GM19467 (cell line): ENCODE data around the gene TRMU.

Source experiments
- ATAC-seq: cut with Tn5 transposase; IDR thresholded peaks from one replicate; pipeline ENCODE4 v1.9.1; 2021; ENCODE audit warnings: mild to moderate bottlenecking, moderate library complexity; ENCODE audit not compliant: unreplicated experiment

TRMU gene

GRCh38 chr22:46368422-46368821, 32.9 kb downstream of the TRMU start:
- no peak for ATAC-seq

DNA sequence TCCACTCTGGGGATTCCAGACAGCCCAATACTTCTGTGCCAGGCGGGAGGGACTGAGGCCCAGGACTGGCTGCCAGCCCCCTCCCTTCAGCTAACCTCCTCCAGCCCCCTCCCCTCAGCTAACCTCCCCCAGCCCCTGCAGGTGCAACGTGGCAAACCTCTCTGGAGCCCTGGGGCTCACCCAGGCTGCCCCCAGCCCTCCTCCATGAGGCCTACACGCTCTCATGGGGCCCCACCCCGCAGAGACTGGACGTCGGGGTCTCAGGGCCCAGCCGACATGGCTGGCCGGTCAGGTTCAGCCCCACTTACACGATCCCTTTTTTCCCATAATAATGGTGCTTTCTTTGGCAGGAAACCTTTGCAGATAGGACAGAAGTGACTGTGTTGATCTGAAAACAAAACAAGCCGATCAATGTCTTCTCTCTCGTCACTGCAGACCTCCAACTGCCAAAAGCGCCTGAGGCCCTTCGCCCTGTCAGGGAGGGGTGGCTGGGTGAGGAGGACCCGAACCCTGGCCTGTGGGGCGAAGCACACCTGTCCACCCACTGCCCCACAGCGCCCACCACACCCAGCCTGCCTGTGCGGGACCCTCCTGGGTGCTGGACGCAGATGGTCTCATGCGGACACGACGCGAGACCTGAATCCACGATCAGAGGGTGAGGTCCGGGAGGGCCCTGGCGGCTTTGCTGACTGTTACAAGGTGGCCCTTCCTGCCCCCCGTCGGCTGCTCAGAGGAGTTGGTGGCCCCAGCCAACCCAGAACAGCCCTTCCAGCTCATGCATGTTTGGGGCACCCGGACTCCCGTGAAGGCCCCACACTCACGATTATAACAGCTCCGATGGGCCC, 33.6 kb downstream of the TRMU start:
- ATAC-seq: no peak

GRCh38 chr22:46369716-46370583, 34.4 kb downstream of the TRMU start:
- ATAC-seq: no peak

DNA sequence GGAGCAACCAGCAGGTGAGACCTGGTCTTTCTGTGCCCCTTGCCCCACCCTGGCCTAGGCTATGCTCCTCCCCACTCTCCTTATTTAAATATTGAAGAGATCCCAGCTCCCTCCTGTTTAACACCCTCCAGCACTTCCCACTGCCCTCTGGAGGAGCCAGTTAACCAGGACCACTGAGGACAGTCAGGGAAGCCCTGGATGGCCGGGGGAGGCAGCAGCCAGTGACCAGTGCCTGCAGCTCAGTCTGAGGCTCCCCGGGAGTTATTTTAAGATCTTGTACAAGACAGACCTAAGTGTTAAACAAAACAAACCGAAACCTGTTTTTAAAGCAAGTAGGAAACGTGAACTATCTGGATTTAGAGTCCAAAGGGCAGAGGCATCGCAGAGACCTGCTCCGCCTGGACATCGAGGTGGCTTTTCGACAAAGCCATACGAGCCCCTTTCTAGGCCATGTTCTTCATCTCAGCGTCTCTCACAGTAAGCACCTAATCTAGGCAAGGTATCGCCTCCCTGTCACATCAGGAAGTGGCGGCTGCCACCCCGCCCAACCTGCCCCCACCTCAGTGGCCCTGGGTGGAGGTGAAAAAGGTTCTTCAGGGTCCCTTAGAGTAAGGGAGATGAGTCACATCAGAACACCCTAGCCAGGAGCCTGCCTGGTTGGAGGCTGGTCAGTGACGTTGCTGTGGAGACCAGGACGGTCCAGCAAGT, 35.2 kb downstream of the TRMU start:
- no peak for ATAC-seq

DNA sequence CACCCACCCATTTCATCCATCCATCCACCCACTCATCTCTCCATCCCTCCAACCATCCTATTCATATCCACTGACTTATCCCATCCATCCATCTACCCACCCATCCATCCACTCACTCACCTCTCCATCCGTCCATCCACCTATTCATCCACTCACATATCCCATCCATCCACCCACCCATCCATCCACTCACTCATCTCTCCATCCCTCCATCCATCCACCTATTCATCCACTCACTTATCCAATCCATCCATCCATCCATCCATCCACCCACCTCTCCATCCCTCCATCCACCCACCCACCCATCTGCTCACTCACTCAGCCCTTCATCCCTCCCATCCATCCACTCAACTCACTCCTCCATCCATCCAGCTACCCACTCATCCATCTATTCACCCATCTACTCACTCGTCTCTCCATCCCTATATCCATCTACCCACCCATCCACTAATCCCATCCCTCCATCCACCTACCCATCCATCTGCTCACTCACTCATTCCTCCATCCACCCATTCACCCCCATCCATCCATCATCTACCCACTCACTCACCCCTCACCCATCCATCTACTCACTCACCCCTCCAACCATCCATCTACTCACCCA, 36.2 kb downstream of the TRMU start:
- ATAC-seq: no peak

DNA sequence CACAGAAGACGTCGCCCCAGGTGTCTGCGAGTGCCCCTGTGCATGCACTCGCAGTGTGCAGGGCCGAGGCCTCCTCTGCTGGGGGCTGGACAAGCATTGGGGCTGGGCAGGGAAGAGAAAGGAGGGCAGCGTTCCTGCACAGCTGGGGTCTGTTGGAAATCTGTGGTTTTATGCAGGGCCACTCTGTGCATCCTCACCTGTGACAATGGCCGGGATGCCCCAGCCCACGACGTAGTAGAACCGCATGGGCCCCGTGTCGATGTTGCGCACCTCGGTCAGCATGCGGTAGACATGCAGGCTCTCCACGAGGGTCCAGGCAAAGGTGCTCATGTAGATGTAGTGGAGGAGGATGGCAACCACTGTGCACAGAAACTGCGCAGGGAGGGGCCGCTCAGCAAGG, 37.2 kb downstream of the TRMU start:
- no peak for ATAC-seq

DNA sequence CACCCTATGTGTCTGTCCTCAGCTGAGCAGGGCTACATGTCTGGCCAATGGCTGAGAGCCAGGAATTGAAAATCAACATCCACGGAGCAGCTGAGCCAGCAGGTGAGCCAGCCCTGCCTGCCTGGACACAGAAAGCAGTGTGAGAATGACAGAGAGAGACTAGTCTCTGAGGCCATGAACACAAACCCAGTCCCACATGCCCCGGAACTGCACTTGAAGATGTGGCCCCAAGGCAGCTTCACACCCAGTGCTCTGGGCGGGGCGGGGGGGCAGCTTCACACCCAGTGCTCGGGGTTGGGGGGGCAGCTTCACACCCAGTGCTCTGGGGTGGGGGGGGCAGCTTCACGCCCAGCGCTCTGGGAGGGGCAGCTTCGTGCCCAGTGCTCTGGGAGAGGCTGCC, 37.6 kb downstream of the TRMU start:
- ATAC-seq: no peak

- ATAC-seq: no peak
These were observed 38.6 kb downstream of the TRMU start for GRCh38 chr22:46373921-46374662.

DNA sequence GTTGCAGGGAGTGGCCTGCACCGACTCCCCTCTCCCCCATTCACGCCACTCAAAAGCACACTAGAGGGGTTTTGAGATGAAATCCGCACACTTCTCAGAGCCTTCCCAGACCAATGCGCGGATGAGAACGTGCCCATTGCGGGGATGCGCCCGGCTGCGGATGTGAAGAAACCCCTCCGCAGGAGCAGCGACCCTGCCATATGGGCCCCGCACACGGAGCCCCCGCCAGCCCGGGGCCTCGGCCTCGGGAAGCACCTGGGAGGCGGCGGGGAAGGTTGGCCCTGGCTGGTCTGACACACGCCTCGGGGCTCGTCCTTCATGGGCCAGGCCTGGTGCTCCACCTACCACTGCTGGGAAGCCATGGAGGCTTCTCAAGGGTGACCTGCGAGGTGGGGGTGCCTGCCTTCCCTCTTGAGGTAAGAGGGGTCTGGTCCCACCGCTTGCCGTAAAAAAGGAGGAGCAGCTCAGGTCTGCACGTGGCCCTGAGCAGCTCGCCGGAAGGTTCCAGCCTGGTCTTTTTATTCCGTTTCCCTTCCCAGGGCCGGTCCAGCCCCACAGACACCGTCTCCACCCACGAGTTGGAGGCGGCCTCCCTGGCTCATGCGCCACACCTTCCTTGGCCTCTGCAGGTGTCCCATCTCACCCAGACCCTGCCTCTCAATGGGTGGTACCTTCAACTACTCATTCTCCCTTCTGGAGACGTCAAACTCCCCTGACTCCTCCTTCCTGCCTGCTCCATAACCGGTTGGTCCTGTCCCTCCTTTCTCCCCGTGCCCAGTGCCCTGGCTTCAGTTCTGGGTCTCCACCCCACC, 39.4 kb downstream of the TRMU start:
- no peak for ATAC-seq

DNA sequence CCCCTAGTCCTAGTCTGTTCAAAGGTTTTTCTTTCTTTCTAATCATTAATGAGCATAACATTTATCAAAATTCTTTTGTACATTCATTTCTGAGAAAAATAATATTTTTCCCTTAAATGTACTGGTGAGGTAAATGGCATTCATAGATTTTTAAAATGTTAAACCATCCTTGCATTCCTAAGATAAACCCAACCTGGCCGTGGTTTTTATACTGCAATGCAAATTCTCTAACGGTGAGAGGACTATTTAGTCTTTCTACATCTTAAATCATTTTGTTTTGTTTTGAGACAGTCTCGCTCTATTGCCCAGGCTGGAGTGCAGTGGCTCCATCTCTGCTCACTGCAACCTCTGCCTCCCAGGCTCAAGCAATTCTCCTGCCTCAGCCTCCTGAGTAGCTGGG, 40.6 kb downstream of the TRMU start:
- ATAC-seq: no peak

DNA sequence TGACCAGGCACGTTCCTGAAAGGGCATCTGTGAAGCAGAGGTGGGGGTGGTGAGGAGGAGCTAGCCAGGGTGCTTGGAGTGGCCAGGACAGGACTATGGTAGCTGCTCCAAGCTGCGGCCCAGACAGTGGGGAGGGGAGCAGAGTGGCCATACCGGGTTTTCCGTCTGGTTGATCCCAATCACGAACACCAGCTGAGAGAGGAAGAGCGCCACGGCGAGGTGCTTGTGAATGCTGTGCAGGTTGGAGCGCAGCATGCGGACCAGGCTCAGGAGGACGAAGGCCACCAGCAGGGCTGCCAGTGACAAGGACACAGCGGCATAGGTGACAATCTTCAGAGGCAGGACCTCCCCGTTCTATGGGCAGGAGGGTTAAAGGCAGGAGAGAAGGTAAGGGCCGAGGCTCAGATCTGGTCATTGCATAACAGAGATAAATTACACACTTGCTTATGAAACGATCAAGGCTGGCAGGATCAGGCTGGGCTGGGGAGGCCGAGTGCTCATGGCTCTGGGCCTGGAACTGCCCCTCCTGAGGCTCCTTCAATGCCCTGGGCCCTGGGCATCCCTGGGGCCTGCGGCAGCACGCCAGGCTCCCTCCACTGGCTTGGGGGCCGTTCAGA, 41.5 kb downstream of the TRMU start:
- no peak for ATAC-seq

- no peak for ATAC-seq
These were observed 42.3 kb downstream of the TRMU start for GRCh38 chr22:46377525-46378425.

GRCh38 chr22:46378426-46379065, 43.0 kb downstream of the TRMU start:
- no peak for ATAC-seq

- no peak for ATAC-seq
These were observed 43.8 kb downstream of the TRMU start for GRCh38 chr22:46379066-46379930.

DNA sequence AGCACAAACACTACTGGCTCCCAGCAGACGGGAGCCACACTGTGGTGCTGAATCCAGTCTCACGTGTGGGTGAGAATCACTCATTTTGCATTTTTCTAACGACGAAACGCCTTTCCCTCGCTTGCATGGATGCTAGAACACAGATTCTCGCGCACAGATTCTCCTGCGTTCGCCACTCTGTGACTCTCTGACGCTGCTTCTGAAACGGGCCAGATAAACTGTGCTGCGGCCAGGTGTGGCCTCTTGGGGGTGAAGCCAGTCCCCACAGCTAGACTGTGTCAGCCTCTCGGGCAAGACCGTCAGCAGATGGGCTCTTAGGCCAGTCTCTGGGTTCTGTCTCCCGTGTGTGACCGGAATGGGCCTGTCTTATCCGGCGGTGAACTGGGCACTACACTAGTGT, 44.6 kb downstream of the TRMU start:
- ATAC-seq: no peak

- no peak for ATAC-seq
These were observed 45.1 kb downstream of the TRMU start for GRCh38 chr22:46380581-46380980.

DNA sequence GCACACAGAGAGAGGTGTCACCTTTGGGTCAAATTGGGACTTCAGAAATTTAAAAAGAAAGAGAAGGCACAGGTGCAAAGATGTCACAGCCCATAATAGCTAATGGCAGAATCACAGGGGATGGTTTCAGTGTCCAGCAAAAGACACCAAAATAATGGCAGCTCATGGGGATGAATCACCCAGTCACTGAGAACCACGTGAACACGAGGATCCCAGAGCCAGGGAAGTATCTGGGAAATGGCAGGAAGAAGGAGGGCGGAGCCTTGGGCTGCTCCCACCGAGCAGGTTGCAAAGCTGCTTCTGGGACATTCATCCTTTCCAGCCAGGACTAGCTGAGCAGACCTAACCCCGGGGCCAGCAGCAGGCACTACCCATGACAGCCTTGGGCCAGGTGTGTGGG, 45.6 kb downstream of the TRMU start:
- no peak for ATAC-seq
